Measurements from ENCODE around the gene SLC7A9. TPM values are rescaled to one million over a fixed set of nuclear protein-coding genes. Genes with fewer than 3 reads are reported as not detected.

Gene SLC7A9
- total RNA-seq, 1 donor from 2014 or later: 0.21 TPM

- Mint-ChIP-seq H3K27ac (no peak overlapping the region), H3K9me3 (no peaks in the 10 kb centered on the region), H3K27me3 (ENCODE audit: low read depth) (peaks cover 7% of the 10 kb centered on the region), H3K4me3 (ENCODE audit: low read depth) (no peak overlapping the region), H3K36me3 (ENCODE audit: low read depth) (no peaks in the 10 kb centered on the region), H3K4me1 (ENCODE audit: low read depth) (no peaks in the 10 kb centered on the region)
- DNase-seq (ENCODE audit: low spot score): no peak
- intact Hi-C loops (cut with micrococcal nuclease): no loop called here
Measured at GRCh38 chr19:32828139-32828538, 41.4 kb downstream of the SLC7A9 start.

GRCh38 chr19:32824916-32825608 lies 44.5 kb downstream of the SLC7A9 start:
- H3K4me1 Mint-ChIP-seq (ENCODE audit: low read depth): no peaks in the 10 kb centered on the region

GRCh38 chr19:32824191-32824751 lies 45.3 kb downstream of the SLC7A9 start:
- Mint-ChIP-seq H3K4me1 (ENCODE audit: low read depth) (no peaks in the 10 kb centered on the region), H3K27me3 (ENCODE audit: low read depth) (peaks cover 11% of the 10 kb centered on the region), H3K36me3 (ENCODE audit: low read depth) (no peaks in the 10 kb centered on the region), H3K27ac (no peak overlapping the region), H3K9me3 (no peaks in the 10 kb centered on the region), H3K4me3 (ENCODE audit: low read depth) (no peak overlapping the region)
- intact Hi-C loops (cut with micrococcal nuclease): no loop called here
- no peak for DNase-seq (ENCODE audit: low spot score)

More at GRCh38 chr19:32824916-32825608, 44.5 kb downstream of the SLC7A9 start:
- H3K4me3 Mint-ChIP-seq (ENCODE audit: low read depth): no peak overlapping the region
- no peaks in the 10 kb centered on the region for H3K36me3 Mint-ChIP-seq (ENCODE audit: low read depth)
- no peak for DNase-seq (ENCODE audit: low spot score)
- intact Hi-C loops (cut with micrococcal nuclease): no loop called here
- no peak overlapping the region for H3K27ac Mint-ChIP-seq
- peaks cover 7% of the 10 kb centered on the region for H3K27me3 Mint-ChIP-seq (ENCODE audit: low read depth)
- no peaks in the 10 kb centered on the region for H3K9me3 Mint-ChIP-seq

- intact Hi-C loops (cut with micrococcal nuclease): no loop called here
- no peak overlapping the region for H3K27ac Mint-ChIP-seq
- DNase-seq (ENCODE audit: low spot score): no peak
- H3K36me3 Mint-ChIP-seq (ENCODE audit: low read depth): no peaks in the 10 kb centered on the region
- H3K9me3 Mint-ChIP-seq: no peaks in the 10 kb centered on the region
- H3K4me3 Mint-ChIP-seq (ENCODE audit: low read depth): no peak overlapping the region
- no peaks in the 10 kb centered on the region for H3K4me1 Mint-ChIP-seq (ENCODE audit: low read depth)
- H3K27me3 Mint-ChIP-seq (ENCODE audit: low read depth): peaks cover 11% of the 10 kb centered on the region
Measured at GRCh38 chr19:32823747-32824102, 45.8 kb downstream of the SLC7A9 start.

- intact Hi-C loops (cut with micrococcal nuclease): no loop called here
- Mint-ChIP-seq H3K27me3 (ENCODE audit: low read depth) (peaks cover 10% of the 10 kb centered on the region), H3K4me1 (ENCODE audit: low read depth) (no peaks in the 10 kb centered on the region)
Measured at GRCh38 chr19:32822916-32823746, 46.4 kb downstream of the SLC7A9 start.

GRCh38 chr19:32819419-32820400 lies 49.9 kb downstream of the SLC7A9 start:
- Mint-ChIP-seq H3K27me3 (ENCODE audit: low read depth) (peaks cover 6% of the 10 kb centered on the region), H3K27ac (no peak overlapping the region), H3K4me1 (ENCODE audit: low read depth) (no peaks in the 10 kb centered on the region), H3K9me3 (no peaks in the 10 kb centered on the region), H3K4me3 (ENCODE audit: low read depth) (no peak overlapping the region), H3K36me3 (ENCODE audit: low read depth) (no peaks in the 10 kb centered on the region)
- DNase-seq (ENCODE audit: low spot score): no peak
- intact Hi-C loops (cut with micrococcal nuclease): no loop called here

More at GRCh38 chr19:32822916-32823746, 46.4 kb downstream of the SLC7A9 start:
- DNase-seq (ENCODE audit: low spot score): no peak
- H3K9me3 Mint-ChIP-seq: no peaks in the 10 kb centered on the region
- no peaks in the 10 kb centered on the region for H3K36me3 Mint-ChIP-seq (ENCODE audit: low read depth)
- H3K4me3 Mint-ChIP-seq (ENCODE audit: low read depth): no peak overlapping the region
- H3K27ac Mint-ChIP-seq: no peak overlapping the region

- H3K9me3 Mint-ChIP-seq: no peaks in the 10 kb centered on the region
- intact Hi-C loops (cut with micrococcal nuclease): no loop called here
- no peak for DNase-seq (ENCODE audit: low spot score)
- H3K4me3 Mint-ChIP-seq (ENCODE audit: low read depth): no peak overlapping the region
- no peaks in the 10 kb centered on the region for H3K36me3 Mint-ChIP-seq (ENCODE audit: low read depth)
- H3K27me3 Mint-ChIP-seq (ENCODE audit: low read depth): peaks cover 6% of the 10 kb centered on the region
- no peak overlapping the region for H3K27ac Mint-ChIP-seq
- H3K4me1 Mint-ChIP-seq (ENCODE audit: low read depth): no peaks in the 10 kb centered on the region
Measured at GRCh38 chr19:32818536-32818935, 51.0 kb downstream of the SLC7A9 start.

- H3K9me3 Mint-ChIP-seq: no peaks in the 10 kb centered on the region
- H3K36me3 Mint-ChIP-seq (ENCODE audit: low read depth): no peaks in the 10 kb centered on the region
- H3K27me3 Mint-ChIP-seq (ENCODE audit: low read depth): peaks cover 4% of the 10 kb centered on the region
- no peak for DNase-seq (ENCODE audit: low spot score)
- H3K4me1 Mint-ChIP-seq (ENCODE audit: low read depth): no peaks in the 10 kb centered on the region
- H3K4me3 Mint-ChIP-seq (ENCODE audit: low read depth): no peak overlapping the region
- intact Hi-C loops (cut with micrococcal nuclease): no loop called here
- no peak overlapping the region for H3K27ac Mint-ChIP-seq
Measured at GRCh38 chr19:32817569-32818476, 51.7 kb downstream of the SLC7A9 start.

- no peaks in the 10 kb centered on the region for H3K4me1 Mint-ChIP-seq (ENCODE audit: low read depth)
- DNase-seq (ENCODE audit: low spot score): no peak
- intact Hi-C loops (cut with micrococcal nuclease): no loop called here
- no peak overlapping the region for H3K27ac Mint-ChIP-seq
- H3K27me3 Mint-ChIP-seq (ENCODE audit: low read depth): peaks cover 4% of the 10 kb centered on the region
- no peak overlapping the region for H3K4me3 Mint-ChIP-seq (ENCODE audit: low read depth)
- no peaks in the 10 kb centered on the region for H3K36me3 Mint-ChIP-seq (ENCODE audit: low read depth)
- H3K9me3 Mint-ChIP-seq: no peaks in the 10 kb centered on the region
Measured at GRCh38 chr19:32816555-32817099, 52.9 kb downstream of the SLC7A9 start.

- Mint-ChIP-seq H3K9me3 (no peaks in the 10 kb centered on the region), H3K27ac (no peak overlapping the region), H3K4me3 (ENCODE audit: low read depth) (no peak overlapping the region), H3K27me3 (ENCODE audit: low read depth) (peaks cover 2% of the 10 kb centered on the region), H3K36me3 (ENCODE audit: low read depth) (no peaks in the 10 kb centered on the region), H3K4me1 (ENCODE audit: low read depth) (peaks cover 2% of the 10 kb centered on the region)
- intact Hi-C loops (cut with micrococcal nuclease): no loop called here
- DNase-seq (ENCODE audit: low spot score): no peak
Measured at GRCh38 chr19:32814624-32815023, 54.9 kb downstream of the SLC7A9 start.

- intact Hi-C loops (cut with micrococcal nuclease): no loop called here
- H3K27ac Mint-ChIP-seq: no peak overlapping the region
- H3K27me3 Mint-ChIP-seq (ENCODE audit: low read depth): no peaks in the 10 kb centered on the region
- no peaks in the 10 kb centered on the region for H3K9me3 Mint-ChIP-seq
- H3K36me3 Mint-ChIP-seq (ENCODE audit: low read depth): no peaks in the 10 kb centered on the region
- no peak for DNase-seq (ENCODE audit: low spot score)
- H3K4me3 Mint-ChIP-seq (ENCODE audit: low read depth): no peak overlapping the region
- H3K4me1 Mint-ChIP-seq (ENCODE audit: low read depth): peaks cover 5% of the 10 kb centered on the region
Measured at GRCh38 chr19:32813862-32814425, 55.6 kb downstream of the SLC7A9 start.
